ENCODE results near the gene MAPK8IP2. TPM values are rescaled to one million over a fixed set of nuclear protein-coding genes. Genes with fewer than 3 reads are reported as not detected.

Gene MAPK8IP2
- polyA plus RNA-seq, 1 donor (not counting 4 experiments of a cell fraction or from before 2014, with no cell fraction given) = 0.29 TPM

DNA sequence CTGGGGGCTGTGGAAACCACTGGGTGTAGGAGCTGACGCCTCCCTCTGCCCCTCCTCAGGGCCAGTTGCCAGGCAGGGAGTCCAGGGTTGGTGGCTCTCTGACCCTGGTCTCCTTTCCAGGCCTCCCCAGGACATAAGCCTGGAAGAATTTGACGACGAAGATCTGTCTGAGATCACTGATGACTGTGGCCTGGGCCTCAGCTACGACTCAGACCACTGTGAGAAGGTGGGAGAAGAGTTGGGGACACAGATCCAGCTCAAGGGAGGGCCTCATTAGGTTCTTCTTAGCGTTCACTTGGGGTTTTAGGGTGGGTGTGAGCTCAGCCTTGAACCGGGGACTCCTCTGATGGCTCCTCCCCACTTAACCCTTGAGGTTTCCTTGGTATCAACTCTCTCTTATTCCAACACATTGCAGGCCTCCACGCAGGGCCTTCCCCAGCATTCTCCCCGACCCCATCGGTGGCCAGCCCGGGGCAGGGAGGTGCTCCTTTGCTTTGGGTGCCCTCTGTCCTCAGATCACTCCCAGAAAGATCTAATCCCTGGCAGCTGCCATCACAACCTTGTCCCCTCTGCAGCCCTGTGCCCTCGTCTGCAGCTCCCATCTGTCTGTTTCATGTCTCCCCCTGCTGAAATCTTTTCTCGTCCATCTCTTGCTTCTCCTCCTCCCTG is 1.2 kb downstream of the MAPK8IP2 start:
- no peak overlapping the region for H3K9ac ChIP-seq (ENCODE audit: control insufficient read depth, extremely low read depth, insufficient read depth, low read length)
- FAIRE-seq = no peak
- no peak overlapping the region for H2AFZ ChIP-seq (ENCODE audit: control insufficient read depth, low read length)
- no peak for TF ChIP-seq EZH2 (IDR thresholded peaks at IDR 0.05; ENCODE audit: low read length)
- TF ChIP-seq, protein P1, sequence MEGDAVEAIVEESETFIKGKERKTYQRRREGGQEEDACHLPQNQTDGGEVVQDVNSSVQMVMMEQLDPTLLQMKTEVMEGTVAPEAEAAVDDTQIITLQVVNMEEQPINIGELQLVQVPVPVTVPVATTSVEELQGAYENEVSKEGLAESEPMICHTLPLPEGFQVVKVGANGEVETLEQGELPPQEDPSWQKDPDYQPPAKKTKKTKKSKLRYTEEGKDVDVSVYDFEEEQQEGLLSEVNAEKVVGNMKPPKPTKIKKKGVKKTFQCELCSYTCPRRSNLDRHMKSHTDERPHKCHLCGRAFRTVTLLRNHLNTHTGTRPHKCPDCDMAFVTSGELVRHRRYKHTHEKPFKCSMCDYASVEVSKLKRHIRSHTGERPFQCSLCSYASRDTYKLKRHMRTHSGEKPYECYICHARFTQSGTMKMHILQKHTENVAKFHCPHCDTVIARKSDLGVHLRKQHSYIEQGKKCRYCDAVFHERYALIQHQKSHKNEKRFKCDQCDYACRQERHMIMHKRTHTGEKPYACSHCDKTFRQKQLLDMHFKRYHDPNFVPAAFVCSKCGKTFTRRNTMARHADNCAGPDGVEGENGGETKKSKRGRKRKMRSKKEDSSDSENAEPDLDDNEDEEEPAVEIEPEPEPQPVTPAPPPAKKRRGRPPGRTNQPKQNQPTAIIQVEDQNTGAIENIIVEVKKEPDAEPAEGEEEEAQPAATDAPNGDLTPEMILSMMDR (optimal IDR thresholded peaks at IDR 0.05 in 1 of 3, IDR thresholded peaks at IDR 0.05 in 1 of 3, conservative IDR thresholded peaks at IDR 0.05 in 1 of 3; ENCODE audit: extremely low read depth in 1 of 3, insufficient read depth in 2 of 3, low read length in 3 of 3) = no peak
- H3K9me1 ChIP-seq (ENCODE audit: control insufficient read depth, extremely low read depth, insufficient read depth, low read length) = no peaks in the 10 kb centered on the region
- DNase-seq (ENCODE audit: low read depth, low spot score) = no peak
- H3K4me1 ChIP-seq (ENCODE audit: control insufficient read depth, extremely low read depth, insufficient read depth, low read length) = no peaks in the 10 kb centered on the region
- H3K9me3 ChIP-seq (ENCODE audit: control insufficient read depth, low read depth, low read length) = no peaks in the 10 kb centered on the region
- H3K36me3 ChIP-seq (ENCODE audit: control insufficient read depth in 2 of 2, extremely low read depth in 1 of 2, insufficient read depth in 2 of 2, low read length in 2 of 2) = no peaks in the 10 kb centered on the region
- dilution Hi-C loops (cut with MboI; ENCODE audit: extremely low pct_ligation_motif_present, low sequenced_read_pairs) = no loop called here
- H3K27ac ChIP-seq (ENCODE audit: control insufficient read depth, insufficient read depth, low read length) = no peak overlapping the region
- H3K27me3 ChIP-seq (ENCODE audit: control insufficient read depth, extremely low read depth, insufficient read depth, low read length) = peaks cover 55% of the 10 kb centered on the region
- H3K4me3 ChIP-seq (ENCODE audit: control insufficient read depth in 2 of 3, extremely low read depth in 1 of 3, insufficient read depth in 2 of 3, low read depth in 1 of 3, low read length in 3 of 3) = no peak overlapping the region
- no peak overlapping the region for H3K4me2 ChIP-seq (ENCODE audit: control insufficient read depth, extremely low read depth, insufficient read depth, low read depth, low read length)
- H3K79me2 ChIP-seq (ENCODE audit: control insufficient read depth, insufficient read depth, low read length) = no peaks in the 10 kb centered on the region
- no peaks in the 10 kb centered on the region for H4K20me1 ChIP-seq (ENCODE audit: control insufficient read depth, extremely low read depth, insufficient read depth, low read length)

DNA sequence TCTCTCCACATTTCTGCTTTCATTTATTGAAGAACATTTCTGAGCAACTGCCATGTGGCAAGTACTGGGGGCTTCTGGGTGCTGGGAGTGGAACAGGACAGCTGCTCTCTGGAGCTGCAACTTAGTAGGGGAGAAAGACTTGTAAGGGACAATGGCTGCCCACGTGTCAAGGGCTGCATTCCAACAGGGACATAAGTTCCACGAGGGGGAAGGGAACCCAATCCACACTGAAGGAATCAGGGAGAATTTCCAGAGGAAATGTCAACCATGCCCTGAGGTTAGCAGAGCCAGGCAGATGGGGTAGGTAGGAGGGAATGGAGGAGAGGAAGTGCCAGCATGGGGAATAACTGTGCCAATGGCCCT is 1.7 kb downstream of the MAPK8IP2 start:
- TF ChIP-seq, protein P1 (optimal IDR thresholded peaks at IDR 0.05 in 1 of 3, IDR thresholded peaks at IDR 0.05 in 1 of 3, conservative IDR thresholded peaks at IDR 0.05 in 1 of 3; ENCODE audit: extremely low read depth in 1 of 3, insufficient read depth in 2 of 3, low read length in 3 of 3) = no peak
- Histone ChIP-seq H3K79me2 (ENCODE audit: control insufficient read depth, insufficient read depth, low read length) (no peaks in the 10 kb centered on the region), H3K4me1 (ENCODE audit: control insufficient read depth, extremely low read depth, insufficient read depth, low read length) (no peaks in the 10 kb centered on the region), H3K27ac (ENCODE audit: control insufficient read depth, insufficient read depth, low read length) (no peak overlapping the region), H3K27me3 (ENCODE audit: control insufficient read depth, extremely low read depth, insufficient read depth, low read length) (peaks cover 56% of the 10 kb centered on the region), H3K9me3 (ENCODE audit: control insufficient read depth, low read depth, low read length) (no peaks in the 10 kb centered on the region), H4K20me1 (ENCODE audit: control insufficient read depth, extremely low read depth, insufficient read depth, low read length) (no peaks in the 10 kb centered on the region), H3K4me2 (ENCODE audit: control insufficient read depth, extremely low read depth, insufficient read depth, low read depth, low read length) (no peak overlapping the region), H2AFZ (ENCODE audit: control insufficient read depth, low read length) (no peak overlapping the region), H3K4me3 (ENCODE audit: control insufficient read depth in 2 of 3, extremely low read depth in 1 of 3, insufficient read depth in 2 of 3, low read depth in 1 of 3, low read length in 3 of 3) (no peak overlapping the region), H3K9me1 (ENCODE audit: control insufficient read depth, extremely low read depth, insufficient read depth, low read length) (no peaks in the 10 kb centered on the region), H3K9ac (ENCODE audit: control insufficient read depth, extremely low read depth, insufficient read depth, low read length) (no peak overlapping the region), H3K36me3 (ENCODE audit: control insufficient read depth in 2 of 2, extremely low read depth in 1 of 2, insufficient read depth in 2 of 2, low read length in 2 of 2) (no peaks in the 10 kb centered on the region)
- no peak for DNase-seq (ENCODE audit: low read depth, low spot score)
- no peak for FAIRE-seq
- dilution Hi-C loops (cut with MboI; ENCODE audit: extremely low pct_ligation_motif_present, low sequenced_read_pairs) = no loop called here

Data from keratinocyte (primary cell).